Measurements from ENCODE around the gene PCDH9.

Gene PCDH9

GRCh38 chr13:66967811-66968597 is 262.1 kb downstream of the PCDH9 start:
- DNase-seq (ENCODE audit: low spot score) (no peak), ATAC-seq (ENCODE audit: low read depth) (no peak)
- no peak for TF ChIP-seq CTCF (IDR thresholded peaks at IDR 0.05; ENCODE audit: poor library complexity, severe bottlenecking)
- Histone ChIP-seq H3K27ac (ENCODE audit: poor library complexity, severe bottlenecking) (no peak overlapping the region), H3K4me3 (ENCODE audit: severe bottlenecking) (no peak overlapping the region), H3K4me1 (ENCODE audit: insufficient read depth, poor library complexity, severe bottlenecking) (no peaks in the 10 kb centered on the region), H3K27me3 (ENCODE audit: insufficient read depth, poor library complexity, severe bottlenecking) (no peaks in the 10 kb centered on the region), H3K9me3 (ENCODE audit: severe bottlenecking) (no peaks in the 10 kb centered on the region), H3K36me3 (ENCODE audit: low read depth) (no peaks in the 10 kb centered on the region)

- Histone ChIP-seq H3K27me3 (ENCODE audit: insufficient read depth, poor library complexity, severe bottlenecking) (no peaks in the 10 kb centered on the region), H3K27ac (ENCODE audit: poor library complexity, severe bottlenecking) (no peak overlapping the region), H3K36me3 (ENCODE audit: low read depth) (no peaks in the 10 kb centered on the region), H3K4me1 (ENCODE audit: insufficient read depth, poor library complexity, severe bottlenecking) (no peaks in the 10 kb centered on the region), H3K9me3 (ENCODE audit: severe bottlenecking) (no peaks in the 10 kb centered on the region), H3K4me3 (ENCODE audit: severe bottlenecking) (no peak overlapping the region)
- TF ChIP-seq CTCF (IDR thresholded peaks at IDR 0.05; ENCODE audit: poor library complexity, severe bottlenecking): no peak
- no peak for ATAC-seq (ENCODE audit: low read depth)
- no peak for DNase-seq (ENCODE audit: low spot score)
Measured at GRCh38 chr13:66965181-66965580, 265.0 kb downstream of the PCDH9 start.

GRCh38 chr13:66962953-66963352 is 267.2 kb downstream of the PCDH9 start:
- no peak for ATAC-seq (ENCODE audit: low read depth)
- H3K36me3 ChIP-seq (ENCODE audit: low read depth): no peaks in the 10 kb centered on the region
- DNase-seq (ENCODE audit: low spot score): no peak
- H3K27me3 ChIP-seq (ENCODE audit: insufficient read depth, poor library complexity, severe bottlenecking): no peaks in the 10 kb centered on the region
- H3K4me3 ChIP-seq (ENCODE audit: severe bottlenecking): no peak overlapping the region
- no peaks in the 10 kb centered on the region for H3K9me3 ChIP-seq (ENCODE audit: severe bottlenecking)
- no peaks in the 10 kb centered on the region for H3K4me1 ChIP-seq (ENCODE audit: insufficient read depth, poor library complexity, severe bottlenecking)
- TF ChIP-seq CTCF (IDR thresholded peaks at IDR 0.05; ENCODE audit: poor library complexity, severe bottlenecking): no peak
- H3K27ac ChIP-seq (ENCODE audit: poor library complexity, severe bottlenecking): no peak overlapping the region

- no peak overlapping the region for H3K4me3 ChIP-seq (ENCODE audit: severe bottlenecking)
- DNase-seq (ENCODE audit: low spot score) (no peak), ATAC-seq (ENCODE audit: low read depth) (no peak)
- H3K27ac ChIP-seq (ENCODE audit: poor library complexity, severe bottlenecking): no peak overlapping the region
- TF ChIP-seq CTCF (IDR thresholded peaks at IDR 0.05; ENCODE audit: poor library complexity, severe bottlenecking): no peak
- no peaks in the 10 kb centered on the region for H3K4me1 ChIP-seq (ENCODE audit: insufficient read depth, poor library complexity, severe bottlenecking)
- H3K36me3 ChIP-seq (ENCODE audit: low read depth): no peaks in the 10 kb centered on the region
- H3K27me3 ChIP-seq (ENCODE audit: insufficient read depth, poor library complexity, severe bottlenecking): no peaks in the 10 kb centered on the region
- H3K9me3 ChIP-seq (ENCODE audit: severe bottlenecking): no peaks in the 10 kb centered on the region
Measured at GRCh38 chr13:66958611-66959010, 271.5 kb downstream of the PCDH9 start.

GRCh38 chr13:66952507-66952906 is 277.6 kb downstream of the PCDH9 start:
- Histone ChIP-seq H3K36me3 (ENCODE audit: low read depth) (no peaks in the 10 kb centered on the region), H3K4me3 (ENCODE audit: severe bottlenecking) (no peak overlapping the region), H3K9me3 (ENCODE audit: severe bottlenecking) (no peaks in the 10 kb centered on the region), H3K27ac (ENCODE audit: poor library complexity, severe bottlenecking) (no peak overlapping the region), H3K27me3 (ENCODE audit: insufficient read depth, poor library complexity, severe bottlenecking) (no peaks in the 10 kb centered on the region), H3K4me1 (ENCODE audit: insufficient read depth, poor library complexity, severe bottlenecking) (no peaks in the 10 kb centered on the region)
- ATAC-seq (ENCODE audit: low read depth): no peak
- no peak for TF ChIP-seq CTCF (IDR thresholded peaks at IDR 0.05; ENCODE audit: poor library complexity, severe bottlenecking)
- DNase-seq (ENCODE audit: low spot score): no peak
